Measurements from ENCODE around the gene HCLS1. TPM values are rescaled to one million over a fixed set of nuclear protein-coding genes. Genes with fewer than 3 reads are reported as not detected.

Gene HCLS1
- total RNA-seq, 4 donors from 2014 or later: 6.6 to 15.3 (median 7.8) TPM

- Histone ChIP-seq H3K36me3 (peaks cover 0 to 40% of the 10 kb centered on the region in 2 donors), H3K27ac (peak overlapping the region in 3 of 4 donors; percentile 50 to 66 (median 63)), H3K9me3 (no peaks in the 10 kb centered on the region), H3K27me3 (no peaks in the 10 kb centered on the region), H3K4me1 (peaks cover 8 to 12% of the 10 kb centered on the region in 2 donors), H3K4me3 (no peak overlapping the region)
- no peak for TF ChIP-seq CTCF (IDR thresholded peaks at IDR 0.05 in 4 of 5, conservative IDR thresholded peaks at IDR 0.05 in 1 of 5)
- TF ChIP-seq POLR2A (IDR thresholded peaks at IDR 0.05): no peak
- DNase-seq (no peak), ATAC-seq (no peak)
- intact Hi-C loops (cut with DNase I; ENCODE audit: low total_unique reads): no loop called here
- in situ Hi-C loops (cut with MboI; ENCODE audit: low sequenced_read_pairs in 4 of 4): no loop called here
Observed at GRCh38 chr3:121662742-121663141, 2.0 kb upstream of the HCLS1 start.

- intact Hi-C loops (cut with DNase I; ENCODE audit: low total_unique reads) (no loop called here), in situ Hi-C loops (cut with MboI; ENCODE audit: low sequenced_read_pairs in 4 of 4) (no loop called here)
- peaks cover 0 to 26% of the 10 kb centered on the region in 2 donors for H3K36me3 ChIP-seq
- H3K27ac ChIP-seq: peak overlapping the region in 3 of 4 donors; percentile 50 to 71 (median 58)
- H3K27me3 ChIP-seq: no peaks in the 10 kb centered on the region
- DNase-seq (no peak), ATAC-seq (no peak)
- TF ChIP-seq CTCF (IDR thresholded peaks at IDR 0.05 in 4 of 5, conservative IDR thresholded peaks at IDR 0.05 in 1 of 5) (no peak), POLR2A (IDR thresholded peaks at IDR 0.05) (no peak)
- H3K9me3 ChIP-seq: no peaks in the 10 kb centered on the region
- H3K4me1 ChIP-seq: peaks cover 8 to 12% of the 10 kb centered on the region in 2 donors
- no peak overlapping the region for H3K4me3 ChIP-seq
Observed at GRCh38 chr3:121661376-121661775, 673 bp upstream of the HCLS1 start.

GRCh38 chr3:121659586-121659985, 1.1 kb downstream of the HCLS1 start:
- DNase-seq: no peak
- Histone ChIP-seq H3K4me3 (peak overlapping the region in 1 of 4 donors; percentile 42), H3K4me1 (peaks cover 8 to 12% of the 10 kb centered on the region in 2 donors), H3K36me3 (peaks cover 0 to 8% of the 10 kb centered on the region in 2 donors), H3K27ac (no peak overlapping the region), H3K9me3 (no peaks in the 10 kb centered on the region), H3K27me3 (no peaks in the 10 kb centered on the region)
- in situ Hi-C loops (cut with MboI; ENCODE audit: low sequenced_read_pairs in 4 of 4): no loop called here
- TF ChIP-seq POLR2A (IDR thresholded peaks at IDR 0.05): no peak
- TF ChIP-seq CTCF (IDR thresholded peaks at IDR 0.05 in 4 of 5, conservative IDR thresholded peaks at IDR 0.05 in 1 of 5): no peak
- intact Hi-C loops (cut with DNase I; ENCODE audit: low total_unique reads): no loop called here
- ATAC-seq: no peak

GRCh38 chr3:121658716-121659435, 1.8 kb downstream of the HCLS1 start:
- no peak for ATAC-seq
- peaks cover 0 to 1% of the 10 kb centered on the region in 2 donors for H3K36me3 ChIP-seq

More at GRCh38 chr3:121658716-121659435, 1.8 kb downstream of the HCLS1 start:
- H3K9me3 ChIP-seq: no peaks in the 10 kb centered on the region
- DNase-seq: no peak
- no peaks in the 10 kb centered on the region for H3K27me3 ChIP-seq
- intact Hi-C loops (cut with DNase I; ENCODE audit: low total_unique reads) (no loop called here), in situ Hi-C loops (cut with MboI; ENCODE audit: low sequenced_read_pairs in 4 of 4) (no loop called here)
- no peak overlapping the region for H3K27ac ChIP-seq
- no peak for TF ChIP-seq POLR2A (IDR thresholded peaks at IDR 0.05)
- TF ChIP-seq CTCF (IDR thresholded peaks at IDR 0.05 in 4 of 5, conservative IDR thresholded peaks at IDR 0.05 in 1 of 5): no peak
- peak overlapping the region in 1 of 4 donors; percentile 3 for H3K4me3 ChIP-seq
- peaks cover 8 to 12% of the 10 kb centered on the region in 2 donors for H3K4me1 ChIP-seq
